Measurements from ENCODE around the gene PHF11.
"Not testable (repeated sequence)": the region's sequence is repeated elsewhere in the genome, so short reads cannot be mapped to it uniquely, and the experiment has no call there.

PHF11 gene

GRCh38 chr13:49565461-49565860 is 69.7 kb downstream of the PHF11 start:
- not testable (repeated sequence) for H3K14ac ChIP-seq (ENCODE audit: low read length); H2BK5ac ChIP-seq (ENCODE audit: low read length); H3K4me3 ChIP-seq (ENCODE audit: low read length in 2 of 2); H2BK120ac ChIP-seq (ENCODE audit: low read depth, low read length); H4K91ac ChIP-seq (ENCODE audit: low read depth, low read length, poor library complexity); H3K9me3 ChIP-seq (replicated peaks in 1 of 2; ENCODE audit: control insufficient read depth in 2 of 2, insufficient read depth in 1 of 2, low read depth in 1 of 2, low read length in 2 of 2); H3K4me2 ChIP-seq (ENCODE audit: insufficient read depth, low read length, poor library complexity, severe bottlenecking); DNase-seq (ENCODE audit: low spot score); H2AFZ ChIP-seq (ENCODE audit: low read length); H2BK15ac ChIP-seq (ENCODE audit: low read length); H3K23ac ChIP-seq (ENCODE audit: low read depth, low read length, poor library complexity); H2AK5ac ChIP-seq (ENCODE audit: low read depth, low read length); H4K8ac ChIP-seq (ENCODE audit: low read depth, low read length); H3K27me3 ChIP-seq (ENCODE audit: control insufficient read depth in 3 of 3, insufficient read depth in 3 of 3, low read depth in 1 of 3, low read length in 3 of 3); H3K18ac ChIP-seq (ENCODE audit: low read length); H3K9ac ChIP-seq (ENCODE audit: low read depth, low read length, poor library complexity); H2BK12ac ChIP-seq (ENCODE audit: low read length); H3K27ac ChIP-seq (replicated peaks; ENCODE audit: low read length); H3K79me1 ChIP-seq (ENCODE audit: low read depth, low read length); H3K4me1 ChIP-seq (ENCODE audit: control insufficient read depth in 2 of 2, insufficient read depth in 1 of 2, low read depth in 1 of 2, low read length in 2 of 2); H3K4ac ChIP-seq (ENCODE audit: low read length)
- WGBS, 2 donors (ENCODE audit: extremely low coverage in 2 of 2, insufficient read length in 2 of 2, insufficient replicate concordance in 1 of 2) = no CpG with 5 or more reads among the region's 25 CpGs
- peaks cover 3 to 36% of the 10 kb centered on the region in 2 donors for H3K36me3 ChIP-seq (replicated peaks in 1 of 2; ENCODE audit: control insufficient read depth in 2 of 2, insufficient read depth in 2 of 2, low read length in 2 of 2)

GRCh38 chr13:49566461-49566860 is 70.7 kb downstream of the PHF11 start:
- H3K9ac ChIP-seq (ENCODE audit: low read depth, low read length, poor library complexity) = no peak overlapping the region
- H2BK5ac ChIP-seq (ENCODE audit: low read length) = no peak overlapping the region
- peaks cover 5 to 27% of the 10 kb centered on the region in 2 donors for H3K36me3 ChIP-seq (replicated peaks in 1 of 2; ENCODE audit: control insufficient read depth in 2 of 2, insufficient read depth in 2 of 2, low read length in 2 of 2)

GRCh38 chr13:49567491-49567890 is 71.7 kb downstream of the PHF11 start:
- Histone ChIP-seq H3K36me3 (replicated peaks in 1 of 2; ENCODE audit: control insufficient read depth in 2 of 2, insufficient read depth in 2 of 2, low read length in 2 of 2) (peaks cover 5 to 25% of the 10 kb centered on the region in 2 donors), H3K4me2 (ENCODE audit: insufficient read depth, low read length, poor library complexity, severe bottlenecking) (no peak overlapping the region), H3K9me3 (replicated peaks in 1 of 2; ENCODE audit: control insufficient read depth in 2 of 2, insufficient read depth in 1 of 2, low read depth in 1 of 2, low read length in 2 of 2) (no peaks in the 10 kb centered on the region), H2BK120ac (ENCODE audit: low read depth, low read length) (no peak overlapping the region), H3K14ac (ENCODE audit: low read length) (no peak overlapping the region), H3K79me1 (ENCODE audit: low read depth, low read length) (no peaks in the 10 kb centered on the region), H3K27ac (replicated peaks; ENCODE audit: low read length) (no peak overlapping the region), H3K27me3 (ENCODE audit: control insufficient read depth in 3 of 3, insufficient read depth in 3 of 3, low read depth in 1 of 3, low read length in 3 of 3) (no peaks in the 10 kb centered on the region), H4K91ac (ENCODE audit: low read depth, low read length, poor library complexity) (no peak overlapping the region), H3K4me3 (ENCODE audit: low read length in 2 of 2) (no peak overlapping the region), H3K4me1 (ENCODE audit: control insufficient read depth in 2 of 2, insufficient read depth in 1 of 2, low read depth in 1 of 2, low read length in 2 of 2) (peaks cover 0 to 1% of the 10 kb centered on the region in 2 donors), H2AK5ac (ENCODE audit: low read depth, low read length) (no peak overlapping the region), H3K23ac (ENCODE audit: low read depth, low read length, poor library complexity) (no peak overlapping the region), H4K8ac (ENCODE audit: low read depth, low read length) (no peak overlapping the region), H3K18ac (ENCODE audit: low read length) (no peak overlapping the region), H2BK15ac (ENCODE audit: low read length) (no peak overlapping the region), H2BK12ac (ENCODE audit: low read length) (no peak overlapping the region), H2BK5ac (ENCODE audit: low read length) (no peak overlapping the region), H2AFZ (ENCODE audit: low read length) (no peak overlapping the region), H3K4ac (ENCODE audit: low read length) (no peak overlapping the region), H3K9ac (ENCODE audit: low read depth, low read length, poor library complexity) (no peak overlapping the region)
- no peak for DNase-seq (ENCODE audit: low spot score)
- no CpG with 5 or more reads among the region's 5 CpGs for WGBS, 2 donors (ENCODE audit: extremely low coverage in 2 of 2, insufficient read length in 2 of 2, insufficient replicate concordance in 1 of 2)

More at GRCh38 chr13:49566461-49566860, 70.7 kb downstream of the PHF11 start:
- Histone ChIP-seq H4K91ac (ENCODE audit: low read depth, low read length, poor library complexity) (no peak overlapping the region), H2BK120ac (ENCODE audit: low read depth, low read length) (no peak overlapping the region), H3K27me3 (ENCODE audit: control insufficient read depth in 3 of 3, insufficient read depth in 3 of 3, low read depth in 1 of 3, low read length in 3 of 3) (no peaks in the 10 kb centered on the region), H2BK12ac (ENCODE audit: low read length) (no peak overlapping the region), H3K79me1 (ENCODE audit: low read depth, low read length) (no peaks in the 10 kb centered on the region), H3K18ac (ENCODE audit: low read length) (no peak overlapping the region), H4K8ac (ENCODE audit: low read depth, low read length) (no peak overlapping the region), H3K4ac (ENCODE audit: low read length) (no peak overlapping the region), H3K14ac (ENCODE audit: low read length) (no peak overlapping the region), H2AK5ac (ENCODE audit: low read depth, low read length) (no peak overlapping the region), H3K4me2 (ENCODE audit: insufficient read depth, low read length, poor library complexity, severe bottlenecking) (no peak overlapping the region), H3K4me1 (ENCODE audit: control insufficient read depth in 2 of 2, insufficient read depth in 1 of 2, low read depth in 1 of 2, low read length in 2 of 2) (peaks cover 0 to 1% of the 10 kb centered on the region in 2 donors), H3K4me3 (ENCODE audit: low read length in 2 of 2) (no peak overlapping the region), H3K27ac (replicated peaks; ENCODE audit: low read length) (no peak overlapping the region), H3K9me3 (replicated peaks in 1 of 2; ENCODE audit: control insufficient read depth in 2 of 2, insufficient read depth in 1 of 2, low read depth in 1 of 2, low read length in 2 of 2) (no peaks in the 10 kb centered on the region), H2AFZ (ENCODE audit: low read length) (no peak overlapping the region), H2BK15ac (ENCODE audit: low read length) (no peak overlapping the region), H3K23ac (ENCODE audit: low read depth, low read length, poor library complexity) (no peak overlapping the region)
- no CpG with 5 or more reads among the region's 4 CpGs for WGBS, 2 donors (ENCODE audit: extremely low coverage in 2 of 2, insufficient read length in 2 of 2, insufficient replicate concordance in 1 of 2)
- no peak for DNase-seq (ENCODE audit: low spot score)

- no peak overlapping the region for H4K91ac ChIP-seq (ENCODE audit: low read depth, low read length, poor library complexity)
- H2BK15ac ChIP-seq (ENCODE audit: low read length) = no peak overlapping the region
- no peaks in the 10 kb centered on the region for H3K79me1 ChIP-seq (ENCODE audit: low read depth, low read length)
- H3K4me3 ChIP-seq (ENCODE audit: low read length in 2 of 2) = no peak overlapping the region
- H3K14ac ChIP-seq (ENCODE audit: low read length) = no peak overlapping the region
- no peak overlapping the region for H3K27ac ChIP-seq (replicated peaks; ENCODE audit: low read length)
- H2BK120ac ChIP-seq (ENCODE audit: low read depth, low read length) = no peak overlapping the region
- no peak overlapping the region for H2AK5ac ChIP-seq (ENCODE audit: low read depth, low read length)
- no peak overlapping the region for H4K8ac ChIP-seq (ENCODE audit: low read depth, low read length)
- no peak overlapping the region for H3K18ac ChIP-seq (ENCODE audit: low read length)
- H2AFZ ChIP-seq (ENCODE audit: low read length) = no peak overlapping the region
- no peaks in the 10 kb centered on the region for H3K27me3 ChIP-seq (ENCODE audit: control insufficient read depth in 3 of 3, insufficient read depth in 3 of 3, low read depth in 1 of 3, low read length in 3 of 3)
- H3K36me3 ChIP-seq (replicated peaks in 1 of 2; ENCODE audit: control insufficient read depth in 2 of 2, insufficient read depth in 2 of 2, low read length in 2 of 2) = peaks cover 2 to 16% of the 10 kb centered on the region in 2 donors
- no peak overlapping the region for H3K4ac ChIP-seq (ENCODE audit: low read length)
- no peak overlapping the region for H3K4me2 ChIP-seq (ENCODE audit: insufficient read depth, low read length, poor library complexity, severe bottlenecking)
- peaks cover 0 to 1% of the 10 kb centered on the region in 2 donors for H3K4me1 ChIP-seq (ENCODE audit: control insufficient read depth in 2 of 2, insufficient read depth in 1 of 2, low read depth in 1 of 2, low read length in 2 of 2)
- H3K9me3 ChIP-seq (replicated peaks in 1 of 2; ENCODE audit: control insufficient read depth in 2 of 2, insufficient read depth in 1 of 2, low read depth in 1 of 2, low read length in 2 of 2) = no peaks in the 10 kb centered on the region
- no peak for DNase-seq (ENCODE audit: low spot score)
- H3K23ac ChIP-seq (ENCODE audit: low read depth, low read length, poor library complexity) = no peak overlapping the region
- no peak overlapping the region for H2BK12ac ChIP-seq (ENCODE audit: low read length)
- no peak overlapping the region for H3K9ac ChIP-seq (ENCODE audit: low read depth, low read length, poor library complexity)
- H2BK5ac ChIP-seq (ENCODE audit: low read length) = no peak overlapping the region
- no CpG with 5 or more reads among the region's 1 CpG for WGBS, 2 donors (ENCODE audit: extremely low coverage in 2 of 2, insufficient read length in 2 of 2, insufficient replicate concordance in 1 of 2)
Measured at GRCh38 chr13:49569993-49570689, 74.4 kb downstream of the PHF11 start.
